Right lobe of liver (tissue), 6 donors: ENCODE measurements around the gene OST4. TPM values are rescaled to one million over a fixed set of nuclear protein-coding genes. Genes with fewer than 3 reads are reported as not detected.
A peak's percentile ranks its signal among the peaks of the same experiment; 100 is the strongest.
"Not testable (repeated sequence)": the region's sequence is repeated elsewhere in the genome, so short reads cannot be mapped to it uniquely, and the experiment has no call there.

Experiments
- ATAC-seq, 4 donors: fragments of 200-7000 bp; cut with Tn5 transposase; one replicate each; pipeline ENCODE4 v1.9.1; 2020; ENCODE audit warnings: mild to moderate bottlenecking in 4 of 4, moderate library complexity in 4 of 4
- DNase-seq, 3 donors: peaks; one replicate each; pipeline ENCODE4 v3.0.0-alpha.2; 2020
- H3K27ac ChIP-seq, 3 donors: fragments of 200-600 bp; one replicate each; pipeline ENCODE4 v1.8.0; 2022
- H3K27me3 ChIP-seq, 2 donors: fragments of 200-600 bp; one replicate each; pipeline ENCODE4 v1.8.0; 2022
- H3K36me3 ChIP-seq, 4 donors: fragments of 200-600 bp; sonication (generic) in 1 of 4; one replicate each; pipeline versions ENCODE4 v1.5.1 to v1.8.0; 2017 to 2022; ENCODE audit warnings: control low read depth in 1 of 4
- H3K4me1 ChIP-seq, 4 donors: fragments of 200-600 bp; sonication (generic) in 1 of 4; one replicate each; pipeline versions ENCODE4 v1.5.1 to v1.8.0; 2017 to 2022; ENCODE audit warnings: control low read depth in 1 of 4
- H3K4me3 ChIP-seq, 3 donors: fragments of 200-600 bp; one replicate each; pipeline ENCODE4 v1.8.0; 2022
- H3K9me3 ChIP-seq, 4 donors: fragments of 200-600 bp; sonication (generic) in 1 of 4; one replicate each; pipeline versions ENCODE4 v1.5.1 to v1.8.0; 2017 to 2022; ENCODE audit warnings: control low read depth in 1 of 4
- CTCF ChIP-seq, 4 donors: fragments of 200-600 bp in 3 of 4; fragments of 450-650 bp in 1 of 4; IDR thresholded peaks; one replicate each; pipeline versions ENCODE4 v1.5.1 to v1.8.0; 2016 to 2022; ENCODE audit warnings: antibody characterized with exemption in 4 of 4, mild to moderate bottlenecking in 2 of 4
- POLR2A ChIP-seq: fragments of 450-650 bp; IDR thresholded peaks from one replicate; pipeline ENCODE4 v1.6.1; 2017; ENCODE audit warnings: antibody characterized with exemption, mild to moderate bottlenecking
- WGBS: methylation state at CpG from one replicate; pipeline ENCODE4 v1.1.6; 2018; ENCODE audit warnings: low coverage, low lambda C conversion rate; ENCODE audit not compliant: insufficient coverage; ENCODE audit errors: missing lambda C conversion rate; 5-methylcytosine and 5-hydroxymethylcytosine counted together
- intact Hi-C, 2 donors: fragments of 100-400 bp; cut with DNase I; formaldehyde crosslinking; loops; one replicate each; pipeline versions ENCODE4 v1.11.2 to v1.14.1; 2022
- long read RNA-seq: library from polyadenylated mRNA; unstranded; transcript quantifications from one replicate; pipeline ENCODE4 v2.0.0, GENCODE V29; 2019
- total RNA-seq, 6 experiments: library from RNA; depleted of rRNA in 2 of 6; stranded (reverse); fragments of >200 nt in 2 of 6; fragmentation: NEBNext Ultra II Directional in 3 of 6; extraction: Animal tissue kit (Norgen Biotek cat#: 25700) in 3 of 6; gene quantifications; one replicate each; pipeline versions ENCODE4 v1.1.0 to v1.2.4, GENCODE V29; 2016 to 2023
- donor health status: DM: no; HTN: yes; CAD: no.
- donor health status: DM: no; HTN: no; CAD: no.
- donor health status: DM: no; HTN: no; CAD: no.
- donor health status: DM: no; HTN: yes; CAD: no.
- donor health status: DM: no; HTN: yes; CAD: no.

Gene OST4
- 100 to 1,000 TPM; 144 to 182 (median 161) TPM for total RNA-seq
- long read RNA-seq, transcript OST4-203 (3 exons, 561 nt): major isoform, 205 of 212 reads
- long read RNA-seq, partial matches to known transcripts: 0 of 212 reads
- long read RNA-seq, other reads (novel, unspliced or antisense): 4 of 212 reads

DNA sequence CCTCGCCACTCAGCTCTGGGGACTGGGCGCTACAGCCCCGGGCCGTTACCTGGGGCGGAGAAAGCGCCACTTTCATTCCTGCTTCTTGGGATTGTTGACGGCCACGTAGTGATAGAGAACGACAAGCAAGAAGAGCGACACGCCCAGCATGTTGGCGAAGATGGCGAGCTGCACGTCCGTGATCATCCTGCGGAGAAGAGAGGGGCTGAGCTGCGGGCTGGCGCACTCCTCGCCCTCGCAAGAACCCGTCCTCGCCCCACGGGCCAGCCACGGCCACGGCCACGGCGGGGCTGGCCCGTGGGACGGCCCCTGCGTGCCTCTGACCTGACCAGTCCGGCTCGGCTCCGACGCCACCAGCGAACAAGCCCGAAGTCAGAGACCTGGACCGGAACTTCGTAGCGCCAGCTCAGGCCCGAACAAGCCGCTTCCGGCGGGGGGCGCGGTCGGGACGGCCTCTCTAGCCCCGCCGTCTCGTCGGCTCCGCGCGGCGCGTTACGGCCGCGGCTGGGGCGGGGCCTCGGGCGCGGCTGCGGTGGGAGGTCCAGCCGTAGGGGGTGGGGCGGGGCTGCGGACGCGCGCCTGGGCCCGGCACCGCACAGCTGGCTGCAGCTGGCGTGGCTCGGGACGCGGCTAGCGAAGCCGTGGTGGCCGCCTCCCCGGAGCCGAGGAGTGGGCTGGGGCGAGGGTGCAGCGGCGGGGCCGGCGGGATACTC is at the start of gene OST4:
OST4 (minus strand) TSS at position 378 of the 713 bp plus-strand sequence.
- Histone ChIP-seq H3K27me3 (no peaks in the 10 kb centered on the region), H3K27ac (peak within 1 kb of the TSS; percentile 75 to 89 (median 80)), H3K36me3 (peaks cover 0 to 13% (median 0%) of the 10 kb centered on the region in 4 donors), H3K4me3 (peak within 1 kb of the TSS; percentile 85 to 94 (median 91)), H3K4me1 (peaks cover 0 to 10% (median 4%) of the 10 kb centered on the region in 4 donors), H3K9me3 (no peaks in the 10 kb centered on the region)
- ATAC-seq (peak; percentile 93 to 98 (median 96)), DNase-seq (peak; percentile 96 to 97 (median 96))
- intact Hi-C loops: loop anchor here in 1 of 2 donors (10.0 kb wide), 1 partner anchor 107 kb away; no protein-coding TSS in a partner anchor
- peak; percentile 78 for TF ChIP-seq POLR2A
- TF ChIP-seq CTCF (IDR thresholded peaks at IDR 0.05): peak in 2 of 4 donors; percentile 11 to 34
- WGBS: 0% methylated on average over 7 of the region's 86 CpGs

DNA sequence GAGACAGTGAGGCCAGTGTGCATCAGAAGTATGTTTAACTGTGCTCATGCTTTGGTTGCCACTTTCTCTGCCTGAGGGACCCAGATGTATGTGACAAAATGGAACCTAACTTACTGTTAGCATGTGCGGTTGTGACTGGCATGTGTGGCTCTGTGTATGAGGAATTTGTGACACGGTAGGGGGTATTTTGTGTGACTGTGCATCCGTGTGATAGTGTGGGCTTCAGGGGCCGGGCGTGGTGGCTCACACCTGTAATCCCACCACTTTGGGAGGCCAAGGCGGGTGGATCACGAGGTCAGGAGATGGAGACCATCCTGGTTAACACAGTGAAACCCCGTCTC is 47.8 kb upstream of the OST4 start:
- H3K9me3 ChIP-seq, intact Hi-C loops, ATAC-seq, H3K4me1 ChIP-seq, H3K36me3 ChIP-seq, H3K27me3 ChIP-seq, DNase-seq, H3K27ac ChIP-seq: not testable (repeated sequence)
- peak overlapping the region in 2 of 3 donors; percentile 38 to 49 for H3K4me3 ChIP-seq
- 84% methylated on average over 7 of the region's 8 CpGs for WGBS

DNA sequence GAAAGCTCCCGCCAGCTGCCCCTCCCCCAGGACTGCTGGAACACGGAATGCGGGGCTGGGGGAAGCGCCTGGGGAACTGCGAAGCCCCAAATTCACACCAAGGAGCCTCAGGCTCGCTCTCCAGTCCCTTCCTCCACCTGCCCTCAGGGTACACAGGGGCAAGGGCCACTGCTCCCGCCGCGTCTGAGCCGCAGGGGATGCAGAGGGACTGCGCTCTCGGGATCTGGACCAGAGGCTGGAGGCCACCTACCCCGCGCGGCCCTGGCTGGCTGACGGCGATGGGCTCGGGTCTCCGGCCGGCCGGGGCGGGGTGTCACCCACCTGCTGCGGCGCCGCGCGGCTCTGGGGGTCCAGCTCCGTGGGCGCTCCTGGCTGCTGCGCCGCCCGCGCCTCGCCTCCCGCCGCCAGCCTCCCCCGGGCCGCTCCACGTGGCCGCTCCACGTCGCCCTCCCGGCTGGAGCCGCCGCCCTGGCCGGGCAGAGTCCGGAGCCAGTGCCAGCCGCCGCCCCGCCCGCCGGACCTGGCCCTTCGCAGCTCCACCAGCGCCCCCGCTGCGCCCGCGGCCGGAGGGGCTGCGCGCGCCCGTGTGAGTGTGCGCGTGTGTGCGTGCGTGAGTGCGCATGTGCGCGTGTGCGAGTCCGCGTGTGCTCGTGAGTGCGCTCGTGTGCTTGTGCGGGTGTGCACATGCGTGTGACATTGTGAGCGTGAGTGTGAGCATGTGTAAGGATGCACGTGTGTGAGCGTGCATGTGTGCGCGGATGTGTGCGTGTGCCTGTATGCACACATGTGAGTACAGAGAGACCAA is 47.3 kb upstream of the OST4 start, which contains the start of gene CGREF1:
CGREF1 (minus strand) TSS at position 604 of the 805 bp plus-strand sequence. CDS start 14,762 bp downstream, outside the sequence.
- Histone ChIP-seq H3K9me3 (no peaks in the 10 kb centered on the region), H3K4me3 (peak within 1 kb of the TSS; percentile 20 to 49 (median 38)), H3K36me3 (no peaks in the 10 kb centered on the region), H3K27ac (no peak within 1 kb of the TSS), H3K4me1 (peaks cover 0 to 9% (median 0%) of the 10 kb centered on the region in 4 donors), H3K27me3 (no peaks in the 10 kb centered on the region)
- DNase-seq: no peak
- WGBS: 0% methylated on average over 2 of the region's 84 CpGs
- ATAC-seq: peak; percentile 52 to 67 (median 65)
- intact Hi-C loops: no loop called here
- TF ChIP-seq POLR2A: no peak
- no peak for TF ChIP-seq CTCF (IDR thresholded peaks at IDR 0.05)

- TF ChIP-seq POLR2A (no peak), CTCF (IDR thresholded peaks at IDR 0.05) (no peak)
- no peak overlapping the region for H3K27ac ChIP-seq
- H3K9me3 ChIP-seq: no peaks in the 10 kb centered on the region
- no peaks in the 10 kb centered on the region for H3K27me3 ChIP-seq
- no peak for DNase-seq
- no peaks in the 10 kb centered on the region for H3K36me3 ChIP-seq
- peak overlapping the region; percentile 20 to 49 (median 38) for H3K4me3 ChIP-seq
- ATAC-seq: no peak
- H3K4me1 ChIP-seq: peaks cover 0 to 9% (median 0%) of the 10 kb centered on the region in 4 donors
- intact Hi-C loops: no loop called here
- WGBS: 54% methylated on average over 11 of the region's 14 CpGs
These were observed 46.6 kb upstream of the OST4 start for GRCh38 chr2:27117995-27118524.
